Hematopoietic multipotent progenitor cell treated with erythropoietin and hydrocortisone succinate and interleukin-3 and kit ligand, for 6 days (in vitro differentiated cells): Measurements from ENCODE around the gene LCA5.
"Not testable (repeated sequence)": the region's sequence is repeated elsewhere in the genome, so short reads cannot be mapped to it uniquely, and the experiment has no call there.

Experiments
- DNase-seq: peaks from one replicate; pipeline ENCODE4 v3.0.0-alpha.2; 2015

The LCA5 gene

DNA sequence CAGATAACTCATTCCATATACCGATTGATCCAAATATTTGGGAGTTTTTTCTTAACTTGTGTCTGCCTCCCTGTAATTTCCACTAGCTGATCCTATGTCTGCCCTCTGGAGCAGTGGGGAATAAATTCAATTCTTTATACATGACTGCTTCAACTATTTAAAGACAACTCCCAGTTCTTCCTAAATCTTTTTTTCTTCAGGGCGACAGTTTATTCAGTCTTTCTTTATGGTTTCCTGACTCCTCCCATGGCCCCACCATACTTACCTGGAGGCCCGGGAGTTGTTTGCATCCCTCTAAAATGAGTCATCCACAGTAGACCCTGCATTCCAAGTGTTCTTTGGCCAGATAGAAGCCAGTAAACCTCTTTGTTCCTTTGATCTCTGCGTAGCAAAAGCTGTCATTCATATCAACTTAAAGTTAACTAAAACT is 73.6 kb downstream of the LCA5 start:
- DNase-seq, result no peak

DNA sequence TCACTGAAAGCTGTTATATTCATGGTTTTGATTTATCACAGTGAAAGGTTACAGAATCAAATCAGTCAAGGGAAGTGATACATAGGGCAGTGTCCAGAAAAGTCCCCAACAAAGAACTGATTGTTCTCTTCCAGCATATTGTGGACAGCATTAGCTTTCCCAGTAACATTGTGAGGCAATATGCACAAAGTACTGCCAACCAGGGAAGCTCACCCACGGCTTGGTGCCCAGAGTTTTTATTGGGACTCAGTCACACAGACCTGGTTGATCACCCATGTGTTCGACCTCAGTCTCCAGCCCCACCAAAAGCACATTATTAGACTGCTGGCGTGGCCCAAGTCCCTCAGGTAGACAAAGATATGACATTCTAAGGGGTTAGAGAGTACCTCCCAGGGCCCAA is 76.0 kb downstream of the LCA5 start:
- no peak for DNase-seq

DNA sequence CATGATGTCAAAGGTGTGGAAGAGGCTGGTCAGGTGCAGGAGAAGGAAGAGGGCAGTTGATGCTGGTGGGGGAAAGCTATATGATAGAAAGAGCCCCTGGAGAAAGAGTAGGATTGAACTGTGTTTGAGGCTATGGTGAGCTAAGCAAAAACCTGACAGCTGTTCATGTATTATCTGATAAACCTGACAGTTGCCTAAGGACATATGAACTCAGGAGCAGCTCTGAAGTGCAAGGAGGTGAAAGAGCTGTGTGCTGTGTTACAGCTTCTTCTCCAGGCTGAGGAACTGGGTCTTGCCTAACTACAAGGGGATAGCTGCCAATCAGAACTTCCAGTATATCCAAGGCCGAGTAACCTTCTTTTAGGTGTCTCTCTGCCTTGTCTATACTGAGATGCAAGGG is 81.8 kb downstream of the LCA5 start:
- no peak for DNase-seq

DNA sequence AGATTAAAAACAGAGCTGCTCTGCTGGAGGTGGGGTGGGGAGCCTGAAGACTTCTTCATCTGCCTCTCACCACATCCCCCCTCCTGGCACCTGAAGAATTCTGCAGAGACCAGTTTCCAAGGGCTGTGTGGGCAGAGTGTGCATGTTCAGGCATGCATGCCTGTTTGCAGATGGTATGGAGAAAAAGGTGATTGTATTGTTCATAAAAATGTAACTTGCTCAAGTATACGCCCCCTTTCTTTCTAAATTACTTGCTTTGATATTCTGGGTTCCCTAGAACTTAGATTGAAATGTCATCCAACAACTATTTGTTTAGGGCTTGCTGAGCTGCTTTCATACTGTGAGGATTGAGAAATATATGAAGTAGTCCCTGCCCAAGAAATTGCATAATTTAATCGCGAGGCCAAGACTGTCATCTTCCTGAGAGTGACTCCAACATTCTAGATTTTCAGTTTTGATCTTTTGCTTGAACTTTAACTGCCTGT is 83.6 kb downstream of the LCA5 start:
- DNase-seq, result peak; percentile 7

GRCh38 chr6:79450984-79451383 is 86.2 kb downstream of the LCA5 start:
- DNase-seq, result no peak

DNA sequence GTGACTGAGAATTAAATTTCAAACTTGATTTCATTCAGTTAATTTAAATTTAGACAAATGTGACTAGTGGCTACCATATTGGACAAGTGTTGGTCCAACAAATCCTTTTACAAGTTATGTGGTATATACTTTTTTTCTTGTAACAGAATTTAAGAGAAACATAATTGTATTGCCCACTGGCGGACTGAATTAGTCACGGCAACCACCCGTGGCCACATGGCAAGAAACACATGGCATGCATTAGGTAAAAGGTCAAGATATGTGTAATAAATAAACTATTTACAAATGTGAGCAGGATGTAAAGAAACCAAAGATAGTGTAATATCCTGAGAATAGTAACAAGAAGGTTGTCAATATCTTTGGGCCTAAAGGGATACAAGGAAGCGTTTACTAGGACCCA is 91.2 kb downstream of the LCA5 start:
- DNase-seq, result no peak

DNA sequence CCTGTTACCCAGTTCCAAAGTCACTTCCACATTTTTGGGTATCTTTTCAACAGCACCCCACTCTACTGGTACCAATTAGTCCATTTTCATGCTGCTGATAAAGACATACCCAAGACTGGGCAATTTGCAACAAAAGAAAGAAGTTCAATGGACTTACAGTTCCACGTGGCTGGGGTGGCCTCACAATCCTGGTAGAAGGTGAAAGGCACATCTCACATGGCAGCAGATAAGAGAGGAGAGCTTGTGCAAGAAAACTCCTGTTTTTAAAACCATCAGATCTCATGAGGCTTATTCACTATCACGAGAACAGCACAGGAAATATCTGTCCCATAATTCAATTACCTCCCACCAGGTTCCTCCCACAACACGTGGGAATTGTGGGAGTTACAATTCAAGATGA is 93.4 kb downstream of the LCA5 start:
- DNase-seq, result not testable (repeated sequence)

DNA sequence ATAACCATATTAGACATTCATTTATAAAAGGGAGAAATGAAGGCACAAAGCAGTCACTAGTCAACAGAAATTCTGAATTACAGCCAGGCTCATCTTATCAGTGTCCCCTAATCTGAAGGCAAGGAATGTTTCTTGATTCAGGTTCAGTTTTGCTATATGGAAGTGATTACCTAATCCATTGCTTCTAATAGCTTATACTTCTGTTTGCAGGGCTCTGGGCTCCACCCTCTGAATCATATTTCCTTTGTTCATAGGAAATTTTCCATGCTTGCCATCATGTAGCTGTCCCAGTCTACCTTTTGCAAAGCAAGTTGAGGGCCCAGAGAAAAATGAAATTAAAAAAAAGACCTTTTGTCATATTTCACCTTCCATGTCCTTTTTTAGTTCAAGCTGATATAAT is 96.0 kb downstream of the LCA5 start:
- DNase-seq, result no peak

- no peak for DNase-seq
Observed at GRCh38 chr6:79440598-79440997, 96.6 kb downstream of the LCA5 start.

DNA sequence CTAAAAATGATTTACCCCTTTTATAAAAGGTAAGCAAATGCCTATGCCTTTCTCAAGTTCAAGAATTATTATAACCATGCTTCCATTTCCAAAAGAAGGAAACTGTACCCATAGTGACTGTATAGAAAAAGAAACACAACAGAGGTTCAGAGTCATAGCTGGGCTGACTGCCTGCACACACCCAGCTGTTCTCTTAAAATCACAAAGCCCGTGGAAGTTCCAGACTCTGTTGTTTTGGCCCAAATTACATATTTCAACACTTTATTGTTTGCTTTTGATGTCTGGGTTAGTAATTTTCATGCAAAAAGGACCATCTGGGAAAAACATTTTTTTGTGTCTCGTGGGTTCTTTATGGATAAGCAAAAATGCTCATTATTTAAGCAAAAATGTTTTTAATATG is 99.2 kb downstream of the LCA5 start:
- DNase-seq, result no peak

- DNase-seq, result no peak
Observed at GRCh38 chr6:79436241-79436640, 101.0 kb downstream of the LCA5 start.

- DNase-seq, result no peak
Observed at GRCh38 chr6:79435746-79436145, 101.5 kb downstream of the LCA5 start.
